Measurements from ENCODE around the gene ZDHHC13.

ZDHHC13 gene

DNA sequence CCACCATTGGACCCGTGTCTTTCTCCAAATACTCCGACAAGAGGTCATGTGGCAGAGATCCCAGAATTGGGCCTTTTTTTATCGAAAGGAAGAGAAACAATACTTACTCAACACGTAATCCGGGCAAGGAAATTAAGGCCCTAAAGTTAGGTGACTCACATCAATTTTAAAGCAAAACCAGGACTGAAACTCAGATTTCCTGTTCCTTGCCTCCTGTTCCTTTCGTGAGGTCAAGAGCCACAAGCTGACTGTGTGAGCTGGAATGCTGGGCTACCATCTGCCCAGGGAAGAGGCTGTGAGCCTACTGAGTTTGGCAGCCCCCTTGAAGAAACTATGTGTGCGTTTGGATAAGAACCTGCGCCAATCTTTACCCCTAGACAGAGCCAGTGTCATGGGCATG lies 29.3 kb upstream of the ZDHHC13 start:
- H3K4me1 ChIP-seq (ENCODE audit: control insufficient read depth, insufficient read depth, low read length) = no peaks in the 10 kb centered on the region
- H3K27ac ChIP-seq (ENCODE audit: low read depth, low read length) = no peak overlapping the region
- no peaks in the 10 kb centered on the region for H3K27me3 ChIP-seq (ENCODE audit: control insufficient read depth, insufficient read depth, low read length)
- no peaks in the 10 kb centered on the region for H3K36me3 ChIP-seq (ENCODE audit: control insufficient read depth, insufficient read depth, low read length)
- H3K4me3 ChIP-seq (ENCODE audit: low read length) = no peak overlapping the region
- H3K9ac ChIP-seq (ENCODE audit: low read length) = no peak overlapping the region

DNA sequence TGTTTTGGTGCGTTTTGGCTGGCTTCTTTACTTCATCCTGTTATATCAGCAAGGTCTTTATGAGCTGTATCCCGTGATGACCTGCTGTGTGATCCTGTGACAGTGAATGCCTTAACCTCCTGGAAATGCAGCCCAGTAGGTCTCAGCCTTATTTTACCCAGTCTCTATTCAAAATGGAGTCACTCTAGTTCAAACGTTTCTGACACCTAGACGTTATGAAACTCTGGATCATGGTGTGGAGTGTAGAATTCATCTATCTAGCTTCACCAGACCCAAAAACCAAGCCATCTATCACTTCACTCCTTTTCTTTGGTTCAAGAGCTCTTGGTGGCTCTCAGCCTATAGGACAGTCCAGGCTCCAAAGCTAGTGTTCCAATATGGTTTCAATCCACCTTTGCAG lies 28.2 kb upstream of the ZDHHC13 start:
- Histone ChIP-seq H3K36me3 (ENCODE audit: control insufficient read depth, insufficient read depth, low read length) (no peaks in the 10 kb centered on the region), H3K9ac (ENCODE audit: low read length) (no peak overlapping the region), H3K4me3 (ENCODE audit: low read length) (no peak overlapping the region), H3K27me3 (ENCODE audit: control insufficient read depth, insufficient read depth, low read length) (no peaks in the 10 kb centered on the region), H3K4me1 (ENCODE audit: control insufficient read depth, insufficient read depth, low read length) (no peaks in the 10 kb centered on the region), H3K27ac (ENCODE audit: low read depth, low read length) (no peak overlapping the region)

DNA sequence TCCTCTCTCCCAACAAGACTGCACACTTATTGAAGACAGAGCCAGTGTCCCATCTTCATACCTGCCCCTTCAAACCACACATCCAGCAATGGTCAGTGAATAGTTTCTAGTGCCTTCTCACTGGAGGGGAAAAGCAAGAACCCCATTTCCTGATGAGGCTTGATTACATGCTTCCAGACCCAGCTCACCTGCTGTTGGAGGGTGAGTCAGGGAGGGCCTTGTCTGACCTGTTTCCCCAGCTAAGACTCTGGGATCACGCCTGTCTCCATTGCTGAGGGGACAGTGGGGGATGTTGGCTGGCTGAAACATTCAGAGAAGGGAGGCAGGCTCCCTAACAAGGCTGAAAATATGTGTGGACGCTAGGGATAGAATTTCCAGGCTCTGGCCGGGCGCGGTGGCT lies 27.5 kb upstream of the ZDHHC13 start:
- Histone ChIP-seq H3K9ac (ENCODE audit: low read length) (no peak overlapping the region), H3K27me3 (ENCODE audit: control insufficient read depth, insufficient read depth, low read length) (no peaks in the 10 kb centered on the region), H3K36me3 (ENCODE audit: control insufficient read depth, insufficient read depth, low read length) (no peaks in the 10 kb centered on the region), H3K4me1 (ENCODE audit: control insufficient read depth, insufficient read depth, low read length) (no peaks in the 10 kb centered on the region), H3K4me3 (ENCODE audit: low read length) (no peak overlapping the region), H3K27ac (ENCODE audit: low read depth, low read length) (no peak overlapping the region)

DNA sequence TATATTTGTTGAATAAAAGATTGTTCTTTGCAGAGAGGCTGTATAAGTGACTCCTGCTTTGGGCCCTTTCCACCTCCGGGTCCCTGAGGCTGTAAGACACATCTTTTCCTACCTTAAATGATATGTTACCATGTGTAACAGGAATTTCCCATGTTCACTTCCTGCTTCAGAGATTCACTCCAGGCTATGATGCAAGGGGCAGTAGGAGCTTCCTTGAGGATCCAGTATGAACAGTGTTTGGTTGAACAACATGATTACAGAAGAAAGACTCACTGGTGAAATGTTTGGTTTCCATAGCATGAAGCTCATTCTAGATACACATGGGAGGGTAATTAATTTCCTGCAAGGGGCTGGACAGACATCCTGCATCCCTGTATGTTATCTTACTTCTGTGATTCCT lies 25.6 kb upstream of the ZDHHC13 start:
- Histone ChIP-seq H3K4me1 (ENCODE audit: control insufficient read depth, insufficient read depth, low read length) (no peaks in the 10 kb centered on the region), H3K27me3 (ENCODE audit: control insufficient read depth, insufficient read depth, low read length) (no peaks in the 10 kb centered on the region), H3K9ac (ENCODE audit: low read length) (no peak overlapping the region), H3K27ac (ENCODE audit: low read depth, low read length) (no peak overlapping the region), H3K36me3 (ENCODE audit: control insufficient read depth, insufficient read depth, low read length) (no peaks in the 10 kb centered on the region), H3K4me3 (ENCODE audit: low read length) (no peak overlapping the region)

DNA sequence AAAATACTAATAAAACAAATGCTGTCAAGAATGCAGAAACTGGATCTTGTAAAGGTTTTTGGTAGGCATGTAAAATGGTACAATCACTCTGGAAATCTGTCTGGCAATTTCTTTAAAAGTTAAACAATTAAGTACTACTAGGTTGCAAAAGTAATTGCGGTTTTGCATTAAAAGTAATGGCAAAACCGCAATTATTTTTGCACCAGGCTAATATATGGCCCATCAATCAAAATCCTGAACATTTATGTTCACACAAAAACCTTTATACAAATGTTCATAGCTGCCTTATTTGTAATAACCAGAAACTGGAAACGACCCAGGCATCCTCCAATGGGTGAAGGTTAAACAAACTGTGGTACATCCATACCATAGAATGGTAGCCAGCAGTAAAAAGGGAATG lies 24.6 kb upstream of the ZDHHC13 start:
- Histone ChIP-seq H3K27me3 (ENCODE audit: control insufficient read depth, insufficient read depth, low read length) (no peaks in the 10 kb centered on the region), H3K27ac (ENCODE audit: low read depth, low read length) (no peak overlapping the region), H3K36me3 (ENCODE audit: control insufficient read depth, insufficient read depth, low read length) (no peaks in the 10 kb centered on the region), H3K4me1 (ENCODE audit: control insufficient read depth, insufficient read depth, low read length) (no peaks in the 10 kb centered on the region), H3K9ac (ENCODE audit: low read length) (no peak overlapping the region), H3K4me3 (ENCODE audit: low read length) (no peak overlapping the region)

DNA sequence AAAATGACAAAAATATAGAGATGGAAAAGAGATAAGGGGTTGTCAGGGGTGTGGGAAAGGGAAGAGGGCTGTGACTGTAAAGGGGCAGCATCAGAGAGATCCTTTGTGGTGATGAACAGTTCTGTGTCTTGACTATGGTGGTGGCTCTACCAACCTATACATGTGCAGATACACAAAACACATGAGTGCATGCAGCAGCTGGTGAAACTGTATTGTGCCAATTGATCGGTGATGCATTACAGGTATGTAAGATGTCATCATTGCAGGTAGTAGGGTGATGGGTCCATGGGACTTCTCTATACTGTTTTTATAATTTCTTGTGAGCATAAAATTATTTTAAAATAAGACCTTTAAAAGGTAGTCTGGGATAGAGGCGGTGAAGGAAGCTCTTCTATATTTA lies 24.1 kb upstream of the ZDHHC13 start:
- Histone ChIP-seq H3K27ac (ENCODE audit: low read depth, low read length) (no peak overlapping the region), H3K4me3 (ENCODE audit: low read length) (no peak overlapping the region), H3K4me1 (ENCODE audit: control insufficient read depth, insufficient read depth, low read length) (no peaks in the 10 kb centered on the region), H3K9ac (ENCODE audit: low read length) (no peak overlapping the region), H3K27me3 (ENCODE audit: control insufficient read depth, insufficient read depth, low read length) (no peaks in the 10 kb centered on the region), H3K36me3 (ENCODE audit: control insufficient read depth, insufficient read depth, low read length) (no peaks in the 10 kb centered on the region)

DNA sequence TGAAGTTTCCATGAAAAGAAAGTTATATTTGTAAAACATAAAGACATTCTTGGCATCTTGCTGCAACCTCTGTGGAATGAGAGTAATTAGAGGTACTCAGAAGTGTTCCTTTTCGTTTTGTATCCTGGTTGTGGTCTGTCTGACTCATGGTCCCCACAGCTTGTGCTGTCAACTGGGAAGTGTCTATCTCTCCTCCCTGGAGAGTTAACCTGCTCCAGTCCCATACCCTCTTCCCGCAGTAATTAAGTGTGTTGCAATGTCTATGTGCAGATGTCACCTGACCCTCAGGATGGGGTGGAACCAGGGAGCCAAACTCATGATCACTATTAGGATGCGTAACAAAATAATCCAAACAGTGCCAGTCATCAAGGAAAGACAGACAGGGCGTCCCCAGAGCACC lies 23.0 kb upstream of the ZDHHC13 start:
- Histone ChIP-seq H3K4me1 (ENCODE audit: control insufficient read depth, insufficient read depth, low read length) (no peaks in the 10 kb centered on the region), H3K27me3 (ENCODE audit: control insufficient read depth, insufficient read depth, low read length) (no peaks in the 10 kb centered on the region), H3K4me3 (ENCODE audit: low read length) (no peak overlapping the region), H3K36me3 (ENCODE audit: control insufficient read depth, insufficient read depth, low read length) (no peaks in the 10 kb centered on the region), H3K9ac (ENCODE audit: low read length) (no peak overlapping the region), H3K27ac (ENCODE audit: low read depth, low read length) (no peak overlapping the region)

DNA sequence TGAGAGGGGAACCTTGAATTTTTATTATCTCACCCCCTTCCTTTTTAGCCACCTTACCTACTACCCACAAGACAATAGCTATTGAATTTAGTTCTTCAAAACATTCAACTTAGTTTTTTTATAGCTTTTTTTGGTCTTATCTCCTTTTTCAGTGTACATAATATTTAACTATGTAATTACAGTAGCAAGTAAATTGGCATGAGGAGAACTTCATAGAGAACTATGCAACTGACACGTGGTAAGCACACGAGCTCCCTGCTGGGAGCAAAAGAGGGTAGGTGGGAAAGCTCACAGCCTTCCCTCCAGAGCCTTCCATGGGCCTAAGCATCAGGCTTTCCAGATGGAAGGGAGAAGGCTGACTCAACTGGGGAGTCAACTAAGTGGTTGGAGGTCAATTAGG lies 22.1 kb upstream of the ZDHHC13 start:
- Histone ChIP-seq H3K36me3 (ENCODE audit: control insufficient read depth, insufficient read depth, low read length) (no peaks in the 10 kb centered on the region), H3K4me1 (ENCODE audit: control insufficient read depth, insufficient read depth, low read length) (no peaks in the 10 kb centered on the region), H3K27me3 (ENCODE audit: control insufficient read depth, insufficient read depth, low read length) (no peaks in the 10 kb centered on the region), H3K4me3 (ENCODE audit: low read length) (no peak overlapping the region), H3K27ac (ENCODE audit: low read depth, low read length) (no peak overlapping the region), H3K9ac (ENCODE audit: low read length) (no peak overlapping the region)

DNA sequence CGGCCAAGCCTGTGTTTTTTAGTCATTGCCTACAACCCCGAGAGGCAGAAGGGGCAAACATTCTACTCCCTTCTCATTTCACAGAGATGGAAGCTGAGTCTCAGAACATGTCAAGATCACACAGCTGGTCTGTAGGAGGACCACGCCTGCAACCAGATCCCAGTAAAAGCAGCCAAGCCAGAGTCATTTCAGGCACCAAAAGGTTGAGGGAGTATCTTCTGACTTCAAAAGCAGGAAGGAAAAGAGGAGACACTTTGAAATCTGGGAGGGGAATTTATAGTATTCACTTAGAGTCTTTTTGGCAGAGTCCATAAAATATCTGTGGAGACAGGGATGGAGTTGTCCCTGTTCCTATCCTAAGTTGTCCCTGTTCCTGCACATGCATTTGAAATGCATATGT lies 17.9 kb upstream of the ZDHHC13 start:
- Histone ChIP-seq H3K27ac (ENCODE audit: low read depth, low read length) (no peak overlapping the region), H3K9ac (ENCODE audit: low read length) (no peak overlapping the region), H3K4me3 (ENCODE audit: low read length) (no peak overlapping the region), H3K4me1 (ENCODE audit: control insufficient read depth, insufficient read depth, low read length) (no peaks in the 10 kb centered on the region), H3K27me3 (ENCODE audit: control insufficient read depth, insufficient read depth, low read length) (no peaks in the 10 kb centered on the region), H3K36me3 (ENCODE audit: control insufficient read depth, insufficient read depth, low read length) (no peaks in the 10 kb centered on the region)

DNA sequence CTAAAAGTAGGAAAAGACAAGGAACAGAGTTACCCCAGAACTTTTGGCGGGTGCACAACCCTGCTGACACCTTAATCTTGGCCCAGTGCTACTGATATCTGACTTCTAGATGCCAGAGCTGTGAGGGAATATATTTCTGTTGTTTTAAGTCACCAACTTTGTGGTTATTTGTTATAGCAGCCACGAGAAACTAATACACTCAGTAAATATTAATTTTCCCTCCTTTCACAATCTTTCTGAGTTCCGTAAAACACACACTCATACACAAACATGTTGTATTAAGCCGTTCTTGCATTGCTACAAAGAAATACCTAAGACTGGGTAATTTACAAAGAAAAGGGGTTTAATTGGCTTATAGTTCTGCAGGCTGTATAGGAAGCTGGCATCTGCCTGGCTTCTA lies 16.1 kb upstream of the ZDHHC13 start:
- no peak overlapping the region for H3K27ac ChIP-seq (ENCODE audit: low read depth, low read length)
- H3K9ac ChIP-seq (ENCODE audit: low read length) = no peak overlapping the region
- H3K4me3 ChIP-seq (ENCODE audit: low read length) = no peak overlapping the region
- H3K36me3 ChIP-seq (ENCODE audit: control insufficient read depth, insufficient read depth, low read length) = no peaks in the 10 kb centered on the region
- no peaks in the 10 kb centered on the region for H3K27me3 ChIP-seq (ENCODE audit: control insufficient read depth, insufficient read depth, low read length)
- no peaks in the 10 kb centered on the region for H3K4me1 ChIP-seq (ENCODE audit: control insufficient read depth, insufficient read depth, low read length)

DNA sequence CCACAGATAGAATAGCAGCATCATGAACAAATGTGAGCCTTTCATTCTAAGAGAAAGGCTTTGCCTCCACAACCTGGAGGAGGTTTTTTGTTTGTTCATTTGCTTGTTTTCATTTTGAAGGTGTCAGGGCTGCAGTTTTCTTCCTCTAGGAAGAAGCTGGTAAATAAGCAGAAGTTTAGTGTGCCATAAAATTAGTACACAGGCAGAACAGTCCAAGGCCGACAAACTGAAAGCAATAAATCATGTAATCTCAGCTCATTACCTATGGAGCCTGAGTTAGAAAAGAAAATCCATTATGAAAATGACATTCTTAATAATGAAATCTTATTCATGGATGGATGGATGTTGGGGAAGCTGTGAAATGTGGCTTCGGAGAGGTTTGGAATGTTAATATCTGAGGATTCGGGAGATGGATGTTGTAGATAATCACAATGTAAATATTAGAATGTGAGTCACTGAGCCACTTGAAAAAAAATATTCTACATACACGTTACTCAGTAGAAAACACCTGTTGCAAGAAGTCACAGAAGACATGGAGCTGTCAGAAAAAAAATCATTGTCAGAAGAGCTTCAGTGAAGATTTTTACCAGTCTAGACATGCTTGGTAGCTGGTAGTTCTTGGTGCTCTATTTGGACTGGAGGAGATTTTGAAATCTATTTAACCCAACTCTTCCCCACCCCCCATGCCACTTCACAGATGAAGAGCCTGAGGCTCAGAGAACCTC lies 15.0 kb upstream of the ZDHHC13 start:
- no peak overlapping the region for H3K9ac ChIP-seq (ENCODE audit: low read length)
- H3K4me1 ChIP-seq (ENCODE audit: control insufficient read depth, insufficient read depth, low read length) = no peaks in the 10 kb centered on the region
- H3K27ac ChIP-seq (ENCODE audit: low read depth, low read length) = no peak overlapping the region
- no peaks in the 10 kb centered on the region for H3K27me3 ChIP-seq (ENCODE audit: control insufficient read depth, insufficient read depth, low read length)
- no peak overlapping the region for H3K4me3 ChIP-seq (ENCODE audit: low read length)
- H3K36me3 ChIP-seq (ENCODE audit: control insufficient read depth, insufficient read depth, low read length) = no peaks in the 10 kb centered on the region

DNA sequence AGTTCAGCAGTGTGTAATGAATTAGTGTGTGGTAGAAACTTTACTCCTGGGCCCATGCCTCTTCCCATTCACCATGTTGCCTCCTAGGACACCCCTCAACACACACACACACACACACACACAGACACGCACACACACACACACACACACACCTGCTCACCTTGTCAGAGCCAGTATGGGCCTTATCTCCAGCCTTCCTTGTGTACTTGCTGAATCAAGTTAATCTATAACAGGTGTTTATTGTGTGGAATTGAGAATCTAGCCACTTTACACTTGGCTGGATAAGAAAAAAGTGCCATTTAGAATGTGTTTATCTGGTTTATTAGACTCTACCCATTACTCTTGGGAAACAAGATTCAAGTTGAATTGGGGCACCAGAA lies 14.5 kb upstream of the ZDHHC13 start:
- H3K27ac ChIP-seq (ENCODE audit: low read depth, low read length) = no peak overlapping the region
- no peaks in the 10 kb centered on the region for H3K36me3 ChIP-seq (ENCODE audit: control insufficient read depth, insufficient read depth, low read length)
- H3K4me3 ChIP-seq (ENCODE audit: low read length) = no peak overlapping the region
- H3K4me1 ChIP-seq (ENCODE audit: control insufficient read depth, insufficient read depth, low read length) = no peaks in the 10 kb centered on the region
- H3K9ac ChIP-seq (ENCODE audit: low read length) = no peak overlapping the region
- H3K27me3 ChIP-seq (ENCODE audit: control insufficient read depth, insufficient read depth, low read length) = no peaks in the 10 kb centered on the region

DNA sequence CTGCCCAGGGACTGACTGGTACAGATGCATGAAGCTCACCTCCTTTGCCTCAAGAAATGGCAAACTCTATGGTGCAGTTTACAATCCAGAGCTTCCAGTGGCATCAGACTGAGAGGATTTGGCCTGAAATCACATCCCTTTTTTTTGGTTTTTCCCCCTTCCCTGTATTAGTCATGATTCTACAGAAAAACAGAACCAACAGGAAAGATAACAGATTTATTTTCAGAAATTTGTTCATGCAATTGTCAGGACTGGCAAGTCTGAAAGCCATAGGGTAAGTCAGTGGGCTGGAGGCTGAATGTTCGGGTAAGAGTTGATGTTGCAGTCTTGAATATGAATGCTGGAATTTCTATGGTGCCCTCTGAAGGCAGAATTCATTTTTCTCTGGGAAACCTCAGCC lies 12.0 kb upstream of the ZDHHC13 start:
- Histone ChIP-seq H3K27ac (ENCODE audit: low read depth, low read length) (no peak overlapping the region), H3K4me1 (ENCODE audit: control insufficient read depth, insufficient read depth, low read length) (no peaks in the 10 kb centered on the region), H3K9ac (ENCODE audit: low read length) (no peak overlapping the region), H3K36me3 (ENCODE audit: control insufficient read depth, insufficient read depth, low read length) (no peaks in the 10 kb centered on the region), H3K27me3 (ENCODE audit: control insufficient read depth, insufficient read depth, low read length) (no peaks in the 10 kb centered on the region), H3K4me3 (ENCODE audit: low read length) (no peak overlapping the region)

Data from rectal smooth muscle tissue (tissue), 1 donor.